ENCODE results near the gene SERPINB6.

- no peak for TF ChIP-seq CTCF (conservative IDR thresholded peaks at IDR 0.05)
- TF ChIP-seq ZFX (IDR thresholded peaks at IDR 0.05), result no peak
Measured at GRCh38 chr6:2909718-2910117, 61.6 kb downstream of the SERPINB6 start.
